Measurements from ENCODE around the gene FBXW10B.
A peak's percentile ranks its signal among the peaks of the same experiment; 100 is the strongest.
"Not testable (repeated sequence)": the region's sequence is repeated elsewhere in the genome, so short reads cannot be mapped to it uniquely, and the experiment has no call there.

The FBXW10B gene

GRCh38 chr17:15619331-15620058 lies at the start of gene FBXW10B:
Gene FBXW10B, minus strand, starts transcription at chr17:15619704. Its CDS starts 192 bp downstream, at chr17:15619512.
- not testable (repeated sequence) for DNase-seq

GRCh38 chr17:15663691-15664090 lies 44.2 kb upstream of the FBXW10B start:
- no peak for DNase-seq

- DNase-seq, result no peak
These were observed 43.7 kb upstream of the FBXW10B start for GRCh38 chr17:15663176-15663575.

- DNase-seq, result no peak
These were observed 43.2 kb upstream of the FBXW10B start for GRCh38 chr17:15662681-15663080.

- no peak for DNase-seq
These were observed 40.6 kb upstream of the FBXW10B start for GRCh38 chr17:15660077-15660476.

GRCh38 chr17:15659663-15660062 lies 40.2 kb upstream of the FBXW10B start:
- DNase-seq, result no peak

GRCh38 chr17:15659236-15659635 lies 39.7 kb upstream of the FBXW10B start:
- no peak for DNase-seq

GRCh38 chr17:15658296-15658695 lies 38.8 kb upstream of the FBXW10B start:
- no peak for DNase-seq

GRCh38 chr17:15657868-15658267 lies 38.4 kb upstream of the FBXW10B start:
- no peak for DNase-seq

- DNase-seq, result peak; percentile 12
These were observed 35.5 kb upstream of the FBXW10B start for GRCh38 chr17:15654886-15655561.

GRCh38 chr17:15654401-15654800 lies 34.9 kb upstream of the FBXW10B start:
- DNase-seq, result not testable (repeated sequence)

- DNase-seq, result no peak
These were observed 33.5 kb upstream of the FBXW10B start for GRCh38 chr17:15652960-15653359.

- peak; percentile 96 for DNase-seq
These were observed 32.1 kb upstream of the FBXW10B start for GRCh38 chr17:15651583-15652110.

- DNase-seq, result peak; percentile 86
These were observed 31.5 kb upstream of the FBXW10B start for GRCh38 chr17:15650741-15651582.

- DNase-seq, result peak; percentile 74
These were observed 30.4 kb upstream of the FBXW10B start for GRCh38 chr17:15649861-15650421.

GRCh38 chr17:15648386-15648785 lies 28.9 kb upstream of the FBXW10B start:
- DNase-seq, result peak; percentile 21

- peak; percentile 77 for DNase-seq
These were observed 26.4 kb upstream of the FBXW10B start for GRCh38 chr17:15645942-15646312.

GRCh38 chr17:15645099-15645941 lies 25.8 kb upstream of the FBXW10B start:
- DNase-seq, result peak; percentile 81

GRCh38 chr17:15642505-15643251 lies 23.2 kb upstream of the FBXW10B start:
- not testable (repeated sequence) for DNase-seq

GRCh38 chr17:15642014-15642413 lies 22.5 kb upstream of the FBXW10B start:
- DNase-seq, result not testable (repeated sequence)

GRCh38 chr17:15630930-15631453 lies 11.5 kb upstream of the FBXW10B start:
- not testable (repeated sequence) for DNase-seq

Data from DMS53 (cell line).